OCI-LY3 (cell line): ENCODE data around the gene FUT7.
"Not testable (repeated sequence)": the region's sequence is repeated elsewhere in the genome, so short reads cannot be mapped to it uniquely, and the experiment has no call there.

Experiments
- H2AFZ ChIP-seq: fragments of 200-600, 300-600 bp; shearing (Covaris generic); 2 replicates; pipeline ENCODE4 v1.6.0; 2014; ENCODE audit warnings: antibody characterized with exemption, low read depth, low read length
- H3K27ac ChIP-seq: fragments of 200-600, 300-600 bp; sonication (generic); 2 replicates; pipeline ENCODE4 v1.5.1; 2014; ENCODE audit warnings: mild to moderate bottlenecking, low read length, moderate library complexity, mixed read lengths
- H3K27me3 ChIP-seq: fragments of 200-600, 300-600 bp; sonication (generic); 2 replicates; pipeline ENCODE4 v1.6.1; 2014; ENCODE audit warnings: low read depth, low read length, mixed read lengths
- H3K36me3 ChIP-seq: fragments of 200-600, 300-600 bp; sonication (generic); replicated peaks from 2 replicates; pipeline ENCODE3; 2014; ENCODE audit warnings: low read depth, low read length, mixed read lengths
- H3K4me1 ChIP-seq: fragments of 300-600, 200-600 bp; sonication (generic); 2 replicates; pipeline ENCODE4 v1.6.1; 2014; ENCODE audit warnings: low read length, mixed read lengths
- H3K4me2 ChIP-seq: fragments of 200-600, 300-600 bp; sonication (generic); 2 replicates; pipeline ENCODE4 v1.6.1; 2014; ENCODE audit warnings: low read length, mixed read lengths
- H3K4me3 ChIP-seq: fragments of 300-600, 200-600 bp; sonication (generic); 2 replicates; pipeline ENCODE4 v1.5.1; 2014; ENCODE audit warnings: antibody characterized with exemption, mild to moderate bottlenecking, low read length, moderate library complexity
- H3K79me2 ChIP-seq: fragments of 300-600, 200-600 bp; shearing (Covaris generic); 2 replicates; pipeline ENCODE4 v1.6.1; 2014; ENCODE audit warnings: mild to moderate bottlenecking, low read length, mixed read lengths
- H3K9ac ChIP-seq: fragments of 300-600, 200-600 bp; shearing (Covaris generic); 2 replicates; pipeline ENCODE4 v1.6.0; 2014; ENCODE audit warnings: mild to moderate bottlenecking, low read length, moderate library complexity
- H3K9me3 ChIP-seq: fragments of 200-600, 300-600 bp; shearing (Covaris generic); 2 replicates; pipeline ENCODE4 v1.6.1; 2014; ENCODE audit warnings: low read length, mixed read lengths; ENCODE audit not compliant: insufficient read depth
- H4K20me1 ChIP-seq: fragments of 200-600, 300-600 bp; sonication (generic); 2 replicates; pipeline ENCODE4 v1.6.1; 2016; ENCODE audit warnings: low read length, mixed read lengths; ENCODE audit not compliant: insufficient read depth
- EZH2phosphoT487 ChIP-seq: fragments of 200-600 bp; shearing (Covaris generic); IDR thresholded peaks from 2 replicates; pipeline ENCODE4 v1.6.1; 2018; ENCODE audit warnings: antibody characterized with exemption, mixed run types, low read depth
- TF ChIP-seq, protein P1 (sequence below): fragments of 200-600, 300-600 bp; sonication (generic); IDR thresholded peaks from 2 replicates; pipeline ENCODE4 v1.5.1; 2014; ENCODE audit warnings: antibody characterized with exemption, low read length, low read depth

FUT7 gene

DNA sequence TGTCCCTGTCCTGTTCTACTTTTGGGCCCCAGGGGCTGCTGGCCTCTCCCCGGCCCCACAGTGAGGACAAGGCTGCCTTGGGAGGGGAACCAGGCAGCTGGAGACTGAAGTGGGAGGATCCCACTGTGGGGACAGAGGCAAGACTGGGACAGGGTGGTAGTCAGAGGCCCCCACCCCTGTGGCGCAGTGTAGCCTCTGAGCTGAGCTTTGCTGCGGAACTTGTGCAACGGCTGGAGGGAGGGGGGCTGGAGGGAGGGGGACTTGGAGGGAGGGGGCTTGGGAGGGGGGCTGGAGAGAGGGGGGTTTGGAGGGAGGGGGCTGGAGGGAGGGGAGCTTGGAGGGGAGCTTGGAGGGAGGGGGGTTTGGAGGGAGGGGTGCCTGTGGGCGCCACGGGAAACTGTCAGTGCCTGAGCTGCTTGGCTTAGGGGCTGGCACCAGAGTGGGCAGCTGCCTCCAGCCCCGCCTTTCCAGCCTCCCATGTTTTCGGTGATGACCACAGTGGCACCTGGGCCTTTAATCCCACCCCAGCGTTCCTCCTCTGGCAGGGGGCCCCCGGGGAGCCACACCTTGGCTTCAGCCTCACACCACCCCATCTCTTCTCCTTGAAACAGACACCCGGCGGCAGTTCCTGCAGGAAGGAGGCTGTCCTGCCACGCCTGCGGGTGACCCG, 2.3 kb upstream of the FUT7 start:
- H3K4me1 ChIP-seq: peaks cover 36% of the 10 kb centered on the region
- H3K27ac ChIP-seq: peak overlapping the region; percentile 81
- H3K4me3 ChIP-seq: peak overlapping the region; percentile 72
- H3K36me3 ChIP-seq: no peaks in the 10 kb centered on the region
- peak overlapping the region; percentile 97 for H3K4me2 ChIP-seq
- peak overlapping the region; percentile 58 for H3K9ac ChIP-seq
- no peaks in the 10 kb centered on the region for H4K20me1 ChIP-seq
- H2AFZ ChIP-seq: no peak overlapping the region
- no peak for TF ChIP-seq EZH2phosphoT487
- TF ChIP-seq, protein P1, sequence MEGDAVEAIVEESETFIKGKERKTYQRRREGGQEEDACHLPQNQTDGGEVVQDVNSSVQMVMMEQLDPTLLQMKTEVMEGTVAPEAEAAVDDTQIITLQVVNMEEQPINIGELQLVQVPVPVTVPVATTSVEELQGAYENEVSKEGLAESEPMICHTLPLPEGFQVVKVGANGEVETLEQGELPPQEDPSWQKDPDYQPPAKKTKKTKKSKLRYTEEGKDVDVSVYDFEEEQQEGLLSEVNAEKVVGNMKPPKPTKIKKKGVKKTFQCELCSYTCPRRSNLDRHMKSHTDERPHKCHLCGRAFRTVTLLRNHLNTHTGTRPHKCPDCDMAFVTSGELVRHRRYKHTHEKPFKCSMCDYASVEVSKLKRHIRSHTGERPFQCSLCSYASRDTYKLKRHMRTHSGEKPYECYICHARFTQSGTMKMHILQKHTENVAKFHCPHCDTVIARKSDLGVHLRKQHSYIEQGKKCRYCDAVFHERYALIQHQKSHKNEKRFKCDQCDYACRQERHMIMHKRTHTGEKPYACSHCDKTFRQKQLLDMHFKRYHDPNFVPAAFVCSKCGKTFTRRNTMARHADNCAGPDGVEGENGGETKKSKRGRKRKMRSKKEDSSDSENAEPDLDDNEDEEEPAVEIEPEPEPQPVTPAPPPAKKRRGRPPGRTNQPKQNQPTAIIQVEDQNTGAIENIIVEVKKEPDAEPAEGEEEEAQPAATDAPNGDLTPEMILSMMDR: no peak
- no peaks in the 10 kb centered on the region for H3K9me3 ChIP-seq
- H3K27me3 ChIP-seq: 0 out of 2 replicates have a peak, but pooled peaks cover 6% of the 10 kb centered on the region
- no peaks in the 10 kb centered on the region for H3K79me2 ChIP-seq

DNA sequence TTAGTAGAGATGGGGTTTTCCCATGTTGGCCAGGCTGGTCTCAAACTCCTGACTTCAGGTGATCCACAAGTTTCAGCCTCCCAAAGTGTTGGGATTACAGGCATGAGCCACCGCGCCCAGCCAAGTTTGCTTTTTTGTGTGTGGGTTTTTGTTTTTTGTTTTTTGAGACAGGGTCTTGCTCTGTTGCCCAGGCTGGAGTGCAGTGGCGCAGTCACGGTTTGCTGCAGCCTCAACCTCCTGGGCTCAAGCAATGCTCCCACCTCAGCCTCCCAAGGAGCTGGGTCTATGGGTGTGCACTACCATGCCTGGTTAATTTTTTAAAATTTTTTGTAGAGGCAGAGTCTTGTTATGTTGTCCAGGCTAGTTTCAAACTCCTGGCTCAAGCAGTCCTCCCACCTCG, 1.6 kb upstream of the FUT7 start:
- H3K9me3 ChIP-seq, H3K4me2 ChIP-seq, H3K4me3 ChIP-seq, H4K20me1 ChIP-seq, H3K79me2 ChIP-seq, H3K27ac ChIP-seq, H3K36me3 ChIP-seq, H3K9ac ChIP-seq, H2AFZ ChIP-seq, H3K27me3 ChIP-seq: not testable (repeated sequence)
- H3K4me1 ChIP-seq: peaks cover 40% of the 10 kb centered on the region

DNA sequence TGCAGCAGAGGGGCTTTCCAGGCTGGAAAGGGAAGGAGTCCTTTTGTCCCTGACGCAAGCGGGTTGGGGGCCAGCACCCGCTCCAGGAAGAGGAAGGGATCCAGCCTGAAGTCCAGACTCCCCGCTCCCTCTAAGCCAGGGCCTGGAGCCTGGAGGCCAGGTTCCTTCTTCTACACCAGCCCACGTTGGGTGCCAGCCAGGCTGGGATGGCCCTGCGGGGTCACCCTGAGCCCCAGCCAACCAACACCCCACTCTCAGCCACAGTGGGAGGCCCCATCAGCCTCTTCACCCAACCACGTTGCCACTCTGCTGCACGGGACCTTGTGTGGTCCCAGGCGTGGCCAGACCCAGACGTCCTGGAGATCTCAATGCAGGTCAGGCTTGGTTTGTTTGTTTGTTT, 970 bp upstream of the FUT7 start:
- no peak overlapping the region for H2AFZ ChIP-seq
- no peaks in the 10 kb centered on the region for H4K20me1 ChIP-seq
- H3K4me3 ChIP-seq: peak overlapping the region; percentile 19; the same call in 1 of the 2 replicates
- H3K36me3 ChIP-seq: no peaks in the 10 kb centered on the region
- H3K4me1 ChIP-seq: peaks cover 40% of the 10 kb centered on the region
- peak overlapping the region; percentile 48; the same call in 1 of the 2 replicates for H3K4me2 ChIP-seq
- H3K27ac ChIP-seq: no peak overlapping the region
- no peaks in the 10 kb centered on the region for H3K79me2 ChIP-seq
- peak overlapping the region; percentile 13; the same call in 1 of the 2 replicates for H3K9ac ChIP-seq
- no peak for TF ChIP-seq EZH2phosphoT487
- TF ChIP-seq, protein P1: no peak
- no peaks in the 10 kb centered on the region for H3K9me3 ChIP-seq
- no peaks in the 10 kb centered on the region for H3K27me3 ChIP-seq

DNA sequence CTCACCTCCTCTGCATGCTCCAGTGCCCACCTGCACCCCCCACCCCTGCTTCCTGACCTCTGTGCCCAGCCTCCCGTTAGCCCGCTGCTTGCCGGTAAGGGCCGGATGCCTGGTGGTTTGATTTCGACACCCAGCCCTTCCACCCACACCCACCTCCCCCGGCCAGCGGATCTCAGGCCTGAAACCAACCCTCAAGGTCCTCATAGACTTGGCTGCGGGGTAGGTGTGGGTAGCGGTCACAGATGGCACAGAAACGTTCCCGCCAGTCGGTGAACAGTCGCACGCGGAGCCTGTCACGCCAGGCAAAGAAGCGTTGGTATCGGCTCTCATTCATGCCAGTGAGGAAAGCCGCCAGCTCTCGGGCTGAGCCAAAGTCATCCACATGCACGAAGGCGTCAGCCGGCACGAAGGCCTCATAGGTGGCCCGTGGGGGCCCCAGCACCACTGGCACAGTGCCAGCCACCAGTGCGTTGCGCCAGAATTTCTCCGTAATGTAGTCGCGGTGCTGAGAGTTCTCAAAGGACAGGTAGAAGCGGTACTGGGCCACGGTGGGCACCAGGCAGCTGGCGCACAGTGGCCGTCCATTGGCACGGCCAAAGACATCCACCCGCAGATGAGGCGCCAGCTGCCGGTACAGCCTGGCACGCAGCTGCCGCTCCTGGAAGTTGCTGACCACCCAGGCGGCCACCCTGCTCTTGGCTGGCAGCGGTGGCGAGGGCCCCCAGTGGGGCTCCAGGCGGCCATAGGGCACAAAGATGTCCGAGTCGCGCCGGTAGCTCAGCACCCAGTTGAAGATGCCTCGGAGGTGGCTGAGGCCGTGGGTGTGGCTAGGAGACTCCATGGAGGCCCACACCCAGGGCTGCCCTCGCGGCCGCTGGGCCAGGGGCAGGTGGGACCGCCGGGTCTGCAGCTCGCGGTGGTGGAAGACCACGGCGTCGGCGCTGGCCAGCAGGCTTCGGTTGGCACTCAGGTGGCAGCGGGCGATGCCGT, 1.1 kb downstream of the FUT7 start:
- H3K27ac ChIP-seq: no peak overlapping the region
- no peak overlapping the region for H3K4me3 ChIP-seq
- no peaks in the 10 kb centered on the region for H3K79me2 ChIP-seq
- TF ChIP-seq, protein P1: no peak
- no peak for TF ChIP-seq EZH2phosphoT487
- H2AFZ ChIP-seq: no peak overlapping the region
- H3K9me3 ChIP-seq: no peaks in the 10 kb centered on the region
- H4K20me1 ChIP-seq: no peaks in the 10 kb centered on the region
- H3K36me3 ChIP-seq: no peaks in the 10 kb centered on the region
- peaks cover 46% of the 10 kb centered on the region for H3K4me1 ChIP-seq
- peaks cover 6% of the 10 kb centered on the region for H3K27me3 ChIP-seq
- H3K4me2 ChIP-seq: no peak overlapping the region
- H3K9ac ChIP-seq: no peak overlapping the region
